NCI-H1930 (cell line): ENCODE measurements around the gene CAMKK2.

Experiments
- DNase-seq, 2 experiments: peaks; one replicate each; lab custom pipeline; 2025; lab: John Stamatoyannopoulos, UW

CAMKK2 gene

DNA sequence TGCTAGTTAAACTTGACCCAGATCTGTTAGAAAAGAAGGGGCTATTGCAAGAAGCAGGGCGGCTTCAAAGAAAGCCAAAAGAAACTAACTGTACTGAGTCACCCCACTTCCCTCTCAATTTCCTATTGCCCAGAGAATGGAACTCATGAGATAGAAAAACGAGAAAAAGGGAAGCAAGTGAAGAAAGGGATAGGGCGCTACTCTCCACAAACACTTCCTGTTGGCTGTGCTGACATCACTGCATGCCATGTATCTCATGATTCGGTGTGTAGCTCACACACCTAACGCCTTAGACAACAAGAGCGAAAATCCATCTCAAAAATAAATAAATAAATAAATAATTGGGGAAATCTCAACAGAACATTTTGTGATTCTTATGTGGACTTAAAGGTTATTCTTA is 99.6 kb downstream of the CAMKK2 start:
- DNase-seq, result no peak

DNA sequence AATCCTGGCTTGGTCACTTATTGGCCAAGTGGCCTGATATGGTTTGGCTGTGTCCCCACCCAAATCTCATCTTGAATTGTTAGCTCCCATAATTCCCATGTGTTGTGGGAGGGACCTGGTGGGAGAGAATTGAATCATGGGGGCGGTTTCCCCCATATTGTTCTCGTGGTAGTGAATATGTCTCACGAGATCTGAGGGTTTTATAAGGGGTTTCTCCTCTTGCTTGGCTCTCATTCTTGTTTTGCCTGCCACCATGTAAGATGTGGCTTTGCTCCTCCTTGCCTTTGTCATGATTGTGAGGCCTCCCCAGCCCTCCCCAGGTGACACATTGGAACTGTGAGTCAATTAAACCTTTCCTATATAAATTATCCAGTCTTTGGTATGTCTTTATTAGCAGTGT is 105.4 kb downstream of the CAMKK2 start:
- no peak for DNase-seq

DNA sequence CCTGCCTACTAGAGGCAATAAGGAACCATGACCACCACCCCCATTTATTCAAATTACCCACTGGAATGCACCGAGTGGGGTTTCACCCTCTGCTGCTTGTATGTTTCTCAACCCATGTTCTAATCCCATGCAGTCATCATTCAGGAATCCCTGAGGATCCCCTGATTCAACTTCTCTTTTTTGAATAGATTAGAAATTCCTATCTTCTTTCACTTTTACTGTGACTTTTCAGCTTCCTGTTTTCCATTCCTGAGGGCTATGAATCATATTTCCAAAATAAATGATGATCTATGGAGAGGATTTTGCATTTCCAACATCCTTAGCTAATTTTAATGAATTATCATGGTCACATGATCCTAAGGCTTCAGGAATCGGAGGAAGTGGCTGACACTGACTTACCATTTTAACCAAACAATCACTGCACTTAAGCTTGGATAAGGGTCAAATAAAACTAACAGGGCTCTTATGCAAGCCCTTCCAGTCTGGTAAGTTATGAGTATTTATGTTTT is 105.9 kb downstream of the CAMKK2 start:
- DNase-seq, result no peak

GRCh38 chr12:121189619-121190155 is 106.8 kb downstream of the CAMKK2 start:
- no peak for DNase-seq

- DNase-seq, result no peak
Observed at GRCh38 chr12:121189131-121189530, 107.4 kb downstream of the CAMKK2 start.

DNA sequence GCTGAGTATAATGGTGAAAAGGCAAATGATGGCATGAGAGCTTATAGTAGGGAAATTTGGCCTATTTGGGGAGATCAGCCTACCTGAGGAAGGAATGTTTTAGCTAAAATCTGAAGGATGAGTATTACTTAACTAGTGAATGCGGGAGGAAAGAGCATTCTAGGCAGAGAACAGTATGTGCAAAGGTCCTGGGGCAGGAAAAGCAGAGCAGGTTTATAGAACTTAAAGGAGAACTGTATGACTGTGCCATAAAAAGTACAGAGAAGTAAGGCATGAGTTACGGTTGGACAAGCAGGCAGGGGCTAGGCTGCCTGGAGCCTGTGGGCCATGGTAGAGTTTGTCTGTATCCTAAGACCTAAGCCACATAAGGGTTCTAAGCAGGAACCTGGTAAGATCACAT is 108.3 kb downstream of the CAMKK2 start:
- no peak for DNase-seq
